SKM-1 treated with dmso at 0.1 percent for 144 hours (cell line): ENCODE measurements around the gene ATG7.
"Not testable (repeated sequence)": the region's sequence is repeated elsewhere in the genome, so short reads cannot be mapped to it uniquely, and the experiment has no call there.

ENCODE experiments used
- DNase-seq: peaks from one replicate; lab custom pipeline; 2025; ENCODE audit not compliant: unreplicated experiment; lab: John Stamatoyannopoulos, UW

ATG7 gene

GRCh38 chr3:11562277-11562881 is 290.2 kb downstream of the ATG7 start:
- DNase-seq, result no peak

GRCh38 chr3:11563159-11563864 is 291.1 kb downstream of the ATG7 start:
- DNase-seq, result no peak

- no peak for DNase-seq
Measured at GRCh38 chr3:11563865-11564185, 291.6 kb downstream of the ATG7 start.

- no peak for DNase-seq
Measured at GRCh38 chr3:11564577-11565001, 292.4 kb downstream of the ATG7 start.

- no peak for DNase-seq
Measured at GRCh38 chr3:11565072-11565471, 292.9 kb downstream of the ATG7 start.

- DNase-seq, result no peak
Measured at GRCh38 chr3:11565492-11565891, 293.3 kb downstream of the ATG7 start.

- no peak for DNase-seq
Measured at GRCh38 chr3:11565932-11566331, 293.7 kb downstream of the ATG7 start.

GRCh38 chr3:11566478-11566877 is 294.3 kb downstream of the ATG7 start:
- DNase-seq, result no peak

GRCh38 chr3:11566916-11567315 is 294.7 kb downstream of the ATG7 start:
- DNase-seq, result no peak

GRCh38 chr3:11567516-11568467 is 295.6 kb downstream of the ATG7 start:
- no peak for DNase-seq

GRCh38 chr3:11568503-11569155 is 296.4 kb downstream of the ATG7 start:
- no peak for DNase-seq

- DNase-seq, result no peak
Measured at GRCh38 chr3:11569156-11569741, 297.1 kb downstream of the ATG7 start.

GRCh38 chr3:11570251-11570650 is 298.1 kb downstream of the ATG7 start:
- no peak for DNase-seq

GRCh38 chr3:11570789-11571495 is 298.7 kb downstream of the ATG7 start:
- no peak for DNase-seq

GRCh38 chr3:11572660-11573059 is 300.5 kb downstream of the ATG7 start:
- not testable (repeated sequence) for DNase-seq

- DNase-seq, result no peak
Measured at GRCh38 chr3:11574981-11575669, 302.9 kb downstream of the ATG7 start.

- DNase-seq, result no peak
Measured at GRCh38 chr3:11575677-11576076, 303.5 kb downstream of the ATG7 start.

GRCh38 chr3:11576453-11576852 is 304.3 kb downstream of the ATG7 start:
- no peak for DNase-seq

- no peak for DNase-seq
Measured at GRCh38 chr3:11578169-11578568, 306.0 kb downstream of the ATG7 start.

GRCh38 chr3:11580645-11581044 is 308.4 kb downstream of the ATG7 start:
- DNase-seq, result no peak
